Neural crest cell (in vitro differentiated cells): Measurements from ENCODE around the gene SMPD2. TPM values are rescaled to one million over a fixed set of nuclear protein-coding genes. Genes with fewer than 3 reads are reported as not detected.

Experiments used
- DNase-seq: peaks from one replicate; pipeline ENCODE4 v3.0.0; 2021; ENCODE audit warnings: low read depth, mixed read lengths, low spot score
- H3K27ac Mint-ChIP-seq: one replicate; pipeline ENCODE4 v1.8.0; 2021; ENCODE audit warnings: mild to moderate bottlenecking, mixed read lengths; ENCODE audit not compliant: unreplicated experiment
- H3K27me3 Mint-ChIP-seq: 2 replicates; pipeline ENCODE4 v1.8.0; 2021; ENCODE audit warnings: low read depth, mild to moderate bottlenecking, mixed read lengths
- H3K36me3 Mint-ChIP-seq: 2 replicates; pipeline ENCODE4 v1.8.0; 2021; ENCODE audit warnings: low read depth, mild to moderate bottlenecking, mixed read lengths
- H3K4me1 Mint-ChIP-seq: 2 replicates; pipeline ENCODE4 v1.8.0; 2021; ENCODE audit warnings: mixed read lengths
- H3K4me3 Mint-ChIP-seq: one replicate; pipeline ENCODE4 v1.8.0; 2021; ENCODE audit warnings: mild to moderate bottlenecking, mixed read lengths
- H3K9me3 Mint-ChIP-seq: 2 replicates; pipeline ENCODE4 v1.8.0; 2021; ENCODE audit warnings: mixed read lengths
- CTCF ChIP-seq: fragments of 200-600 bp; sonication (generic); conservative IDR thresholded peaks from 2 replicates; pipeline ENCODE4 v1.5.0; 2021; ENCODE audit warnings: antibody characterized with exemption, mild to moderate bottlenecking
- total RNA-seq: library from RNA; stranded (reverse); gene quantifications from 2 replicates; pipeline ENCODE4 v1.2.1, GENCODE V29; 2021

SMPD2 gene
- total RNA-seq, 1 donor from 2014 or later: 9.7 TPM

DNA sequence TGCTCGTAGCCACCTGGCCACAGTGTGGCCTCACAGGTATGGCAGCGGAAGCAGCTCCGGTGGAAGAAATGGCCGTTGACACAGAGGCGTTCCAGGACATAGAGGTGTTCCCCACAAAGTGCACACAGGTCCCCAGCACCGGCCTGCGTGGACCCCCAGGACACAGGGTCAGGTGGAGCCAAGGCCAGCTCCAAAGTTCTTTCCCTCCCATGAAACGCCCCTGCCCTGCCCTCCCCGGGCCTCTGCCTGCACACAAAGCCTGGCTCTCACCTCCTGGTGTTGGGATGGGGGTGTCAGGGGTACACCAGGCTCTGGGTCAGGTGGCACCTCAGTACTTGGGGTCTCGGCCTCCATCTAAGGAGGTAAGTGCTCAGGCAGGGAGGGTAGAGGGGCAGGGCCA lies 6.6 kb downstream of the SMPD2 start:
- Mint-ChIP-seq H3K27me3 (no peaks in the 10 kb centered on the region), H3K4me3 (peak overlapping the region; percentile 44), H3K9me3 (no peaks in the 10 kb centered on the region), H3K27ac (no peak overlapping the region), H3K36me3 (peaks cover 5% of the 10 kb centered on the region), H3K4me1 (peaks cover 3% of the 10 kb centered on the region)
- no peak for TF ChIP-seq CTCF
- no peak for DNase-seq

- peaks cover 3% of the 10 kb centered on the region for H3K4me1 Mint-ChIP-seq
- H3K36me3 Mint-ChIP-seq: peaks cover 5% of the 10 kb centered on the region
- TF ChIP-seq CTCF: no peak
- no peak overlapping the region for H3K4me3 Mint-ChIP-seq
- peak overlapping the region; percentile 71 for H3K27ac Mint-ChIP-seq
- no peak for DNase-seq
- no peaks in the 10 kb centered on the region for H3K27me3 Mint-ChIP-seq
- H3K9me3 Mint-ChIP-seq: no peaks in the 10 kb centered on the region
Measured at GRCh38 chr6:109447878-109448555, 7.5 kb downstream of the SMPD2 start.

DNA sequence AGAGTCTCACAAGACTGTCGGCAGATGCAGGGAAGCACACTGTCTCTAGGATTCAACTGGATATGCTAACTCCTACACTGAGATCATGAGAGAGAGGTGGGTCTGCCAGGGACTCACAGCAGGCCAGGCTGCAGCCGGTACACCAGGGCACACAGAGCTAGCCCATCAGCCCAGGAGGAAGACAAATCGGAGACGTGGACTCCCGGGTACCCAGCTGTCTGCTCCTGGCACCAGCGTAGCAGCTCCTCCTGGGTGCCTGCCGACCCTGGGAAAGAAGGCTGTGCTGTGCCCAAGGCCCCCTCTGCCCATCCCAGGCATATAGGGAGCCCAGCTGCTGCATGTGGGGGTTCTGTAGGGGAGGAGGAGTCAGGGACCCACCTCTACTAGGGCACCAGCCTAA lies 8.1 kb downstream of the SMPD2 start:
- DNase-seq: no peak
- H3K4me1 Mint-ChIP-seq: peaks cover 3% of the 10 kb centered on the region
- no peaks in the 10 kb centered on the region for H3K27me3 Mint-ChIP-seq
- TF ChIP-seq CTCF: no peak
- H3K9me3 Mint-ChIP-seq: no peaks in the 10 kb centered on the region
- H3K27ac Mint-ChIP-seq: peak overlapping the region; percentile 38
- H3K4me3 Mint-ChIP-seq: peak overlapping the region; percentile 49
- peaks cover 5% of the 10 kb centered on the region for H3K36me3 Mint-ChIP-seq

- Mint-ChIP-seq H3K27me3 (no peaks in the 10 kb centered on the region), H3K9me3 (no peaks in the 10 kb centered on the region), H3K27ac (no peak overlapping the region), H3K4me3 (peak overlapping the region; percentile 49), H3K4me1 (peaks cover 7% of the 10 kb centered on the region), H3K36me3 (peaks cover 5% of the 10 kb centered on the region)
- TF ChIP-seq CTCF: no peak
- no peak for DNase-seq
Measured at GRCh38 chr6:109449064-109449794, 8.7 kb downstream of the SMPD2 start.

DNA sequence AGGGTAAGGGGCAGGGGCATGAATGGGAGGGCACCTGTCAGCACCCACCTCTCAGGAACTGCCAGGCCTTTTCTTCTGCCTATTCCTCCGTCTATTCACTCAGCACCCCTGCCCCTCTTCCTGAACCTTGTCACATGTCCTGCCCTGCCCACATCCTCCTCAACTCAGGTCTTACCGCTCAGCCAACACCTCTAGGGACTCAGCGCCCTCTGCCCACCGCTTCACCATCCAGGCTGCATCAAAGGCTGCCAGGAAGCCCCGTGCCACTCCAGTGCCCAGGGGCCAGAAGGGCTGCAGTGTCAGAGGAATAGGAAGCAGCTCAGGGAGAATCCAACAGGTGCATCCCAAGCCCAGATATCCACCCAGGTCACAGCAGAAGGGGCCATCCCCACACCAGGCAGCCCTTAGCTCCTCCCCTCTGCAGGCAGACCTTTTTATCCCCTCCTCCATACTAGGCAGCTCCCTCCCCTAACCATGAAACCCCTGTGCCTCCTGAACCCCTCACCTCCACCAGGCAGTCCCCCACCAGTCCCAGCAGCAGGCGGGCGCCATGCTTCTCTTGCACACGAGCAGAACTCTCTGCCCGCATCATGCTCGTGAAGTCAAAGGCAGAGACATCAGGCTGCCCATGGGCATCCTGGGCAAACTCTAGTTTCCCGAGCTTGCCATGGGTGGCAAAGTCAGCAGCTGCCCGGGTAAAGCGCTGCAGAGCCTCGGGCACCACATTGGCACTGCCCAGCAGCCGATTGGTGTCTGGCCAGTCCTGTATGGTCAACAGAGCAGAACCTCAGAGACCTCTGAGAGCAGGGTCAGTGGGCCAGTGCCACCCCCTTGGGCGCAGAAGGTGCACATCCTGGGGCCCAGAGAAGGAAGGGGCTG lies 9.5 kb downstream of the SMPD2 start:
- Mint-ChIP-seq H3K36me3 (peaks cover 5% of the 10 kb centered on the region), H3K27ac (no peak overlapping the region), H3K9me3 (no peaks in the 10 kb centered on the region), H3K27me3 (no peaks in the 10 kb centered on the region), H3K4me1 (peaks cover 12% of the 10 kb centered on the region), H3K4me3 (peak overlapping the region; percentile 15)
- TF ChIP-seq CTCF: no peak
- no peak for DNase-seq
